Left hindlimb (tissue), 1 donor: ENCODE measurements around the gene VPS33A.
A peak's percentile ranks its signal among the peaks of the same experiment; 100 is the strongest.
"Not testable (repeated sequence)": the region's sequence is repeated elsewhere in the genome, so short reads cannot be mapped to it uniquely, and the experiment has no call there.

Experiments
- DNase-seq: peaks from one replicate; pipeline ENCODE4 v3.0.0-alpha.2; 2018

Gene VPS33A

GRCh38 chr12:122266230-122266901 is at the start of gene VPS33A:
Gene VPS33A, minus strand, starts transcription at chr12:122266494. Its CDS starts 86 bp downstream, at chr12:122266408.
- DNase-seq = peak; percentile 98

- no peak for DNase-seq
Observed at GRCh38 chr12:122312926-122313325, 46.6 kb upstream of the VPS33A start.

GRCh38 chr12:122311696-122312095 is 45.4 kb upstream of the VPS33A start:
- no peak for DNase-seq

GRCh38 chr12:122310626-122311333 is 44.5 kb upstream of the VPS33A start:
- DNase-seq = no peak

- DNase-seq = no peak
Observed at GRCh38 chr12:122309564-122310121, 43.3 kb upstream of the VPS33A start.

- no peak for DNase-seq
Observed at GRCh38 chr12:122308811-122309210, 42.5 kb upstream of the VPS33A start.

- DNase-seq = no peak
Observed at GRCh38 chr12:122306407-122306806, 40.1 kb upstream of the VPS33A start.

- DNase-seq = no peak
Observed at GRCh38 chr12:122304924-122305323, 38.6 kb upstream of the VPS33A start.

- DNase-seq = no peak
Observed at GRCh38 chr12:122303068-122303467, 36.8 kb upstream of the VPS33A start.

GRCh38 chr12:122298071-122298748 is 31.9 kb upstream of the VPS33A start:
- no peak for DNase-seq

GRCh38 chr12:122297494-122297893 is 31.2 kb upstream of the VPS33A start:
- no peak for DNase-seq

- DNase-seq = no peak
Observed at GRCh38 chr12:122295877-122296276, 29.6 kb upstream of the VPS33A start.

- DNase-seq = no peak
Observed at GRCh38 chr12:122293081-122293480, 26.8 kb upstream of the VPS33A start.

GRCh38 chr12:122291431-122291830 is 25.1 kb upstream of the VPS33A start:
- no peak for DNase-seq

GRCh38 chr12:122283680-122284079 is 17.4 kb upstream of the VPS33A start:
- no peak for DNase-seq

GRCh38 chr12:122282061-122282460 is 15.8 kb upstream of the VPS33A start:
- no peak for DNase-seq

- DNase-seq = no peak
Observed at GRCh38 chr12:122276242-122276641, 9.9 kb upstream of the VPS33A start.

- no peak for DNase-seq
Observed at GRCh38 chr12:122275459-122275858, 9.2 kb upstream of the VPS33A start.

GRCh38 chr12:122265886-122266229 is 436 bp downstream of the VPS33A start:
- no peak for DNase-seq

- no peak for DNase-seq
Observed at GRCh38 chr12:122265476-122265875, 818 bp downstream of the VPS33A start.

- not testable (repeated sequence) for DNase-seq
Observed at GRCh38 chr12:122260735-122261134, 5.6 kb downstream of the VPS33A start.

- not testable (repeated sequence) for DNase-seq
Observed at GRCh38 chr12:122258939-122259338, 7.4 kb downstream of the VPS33A start.

- not testable (repeated sequence) for DNase-seq
Observed at GRCh38 chr12:122258462-122258861, 7.8 kb downstream of the VPS33A start.

GRCh38 chr12:122250536-122250935 is 15.8 kb downstream of the VPS33A start:
- DNase-seq = no peak
